ENCODE data around the gene FAM217B. TPM values are rescaled to one million over a fixed set of nuclear protein-coding genes. Genes with fewer than 3 reads are reported as not detected.

Gene FAM217B
- total RNA-seq, 4 donors from 2014 or later: 9.0 to 34.3 (median 12.3) TPM

DNA sequence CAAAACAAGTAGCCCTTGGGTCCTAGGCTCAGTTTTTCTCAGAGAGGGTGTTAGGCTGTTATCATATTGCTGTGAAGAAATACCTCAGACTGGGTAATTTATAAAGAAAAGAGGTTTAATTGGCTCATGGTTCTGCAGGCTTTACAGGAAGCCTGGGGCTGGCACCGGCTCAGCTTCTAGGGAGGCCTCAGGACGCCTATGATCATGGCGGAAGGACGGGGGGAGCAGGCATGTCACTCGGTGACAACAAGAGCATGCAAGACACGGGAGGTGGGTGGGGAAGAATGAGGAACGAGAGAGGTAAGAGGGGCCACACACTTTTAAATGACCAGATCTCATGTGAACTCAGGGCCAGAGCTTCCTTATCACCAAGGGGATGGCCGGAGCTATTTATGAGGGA is 45.0 kb downstream of the FAM217B start:
- Histone ChIP-seq H3K9me3 (no peaks in the 10 kb centered on the region), H3K4me1 (no peaks in the 10 kb centered on the region), H3K36me3 (peaks cover 0 to 14% (median 0%) of the 10 kb centered on the region in 3 donors), H3K4me3 (no peak overlapping the region), H3K27me3 (no peaks in the 10 kb centered on the region), H3K27ac (no peak overlapping the region)
- WGBS, 2 donors: 86% methylated on average over 8 of the region's 8 CpGs
- TF ChIP-seq, protein P1, sequence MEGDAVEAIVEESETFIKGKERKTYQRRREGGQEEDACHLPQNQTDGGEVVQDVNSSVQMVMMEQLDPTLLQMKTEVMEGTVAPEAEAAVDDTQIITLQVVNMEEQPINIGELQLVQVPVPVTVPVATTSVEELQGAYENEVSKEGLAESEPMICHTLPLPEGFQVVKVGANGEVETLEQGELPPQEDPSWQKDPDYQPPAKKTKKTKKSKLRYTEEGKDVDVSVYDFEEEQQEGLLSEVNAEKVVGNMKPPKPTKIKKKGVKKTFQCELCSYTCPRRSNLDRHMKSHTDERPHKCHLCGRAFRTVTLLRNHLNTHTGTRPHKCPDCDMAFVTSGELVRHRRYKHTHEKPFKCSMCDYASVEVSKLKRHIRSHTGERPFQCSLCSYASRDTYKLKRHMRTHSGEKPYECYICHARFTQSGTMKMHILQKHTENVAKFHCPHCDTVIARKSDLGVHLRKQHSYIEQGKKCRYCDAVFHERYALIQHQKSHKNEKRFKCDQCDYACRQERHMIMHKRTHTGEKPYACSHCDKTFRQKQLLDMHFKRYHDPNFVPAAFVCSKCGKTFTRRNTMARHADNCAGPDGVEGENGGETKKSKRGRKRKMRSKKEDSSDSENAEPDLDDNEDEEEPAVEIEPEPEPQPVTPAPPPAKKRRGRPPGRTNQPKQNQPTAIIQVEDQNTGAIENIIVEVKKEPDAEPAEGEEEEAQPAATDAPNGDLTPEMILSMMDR (IDR thresholded peaks at IDR 0.05): no peak
- TF ChIP-seq EP300 (IDR thresholded peaks at IDR 0.05): no peak
- no peak for TF ChIP-seq POLR2A (IDR thresholded peaks at IDR 0.05)
- DNase-seq (ENCODE audit: low spot score in 2 of 2): no peak

DNA sequence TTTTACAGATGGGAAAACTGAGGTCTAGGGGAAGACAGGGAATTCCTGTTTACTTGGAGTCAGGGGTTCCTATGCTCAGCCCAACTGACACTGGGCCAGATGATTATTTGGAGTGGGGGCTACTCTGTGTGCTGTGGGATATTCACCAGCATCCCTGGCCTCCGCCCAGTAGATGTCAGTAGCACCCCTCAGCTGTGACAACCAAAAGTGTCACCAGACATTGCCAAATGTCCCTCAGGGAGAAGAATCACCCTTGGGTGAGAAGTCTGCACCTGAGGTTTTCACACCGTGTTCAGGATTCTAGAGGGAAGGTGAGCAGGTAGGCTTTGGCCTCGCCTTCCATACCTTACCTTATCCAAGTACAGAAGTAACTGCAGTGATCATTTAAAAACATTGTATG is 45.7 kb downstream of the FAM217B start:
- TF ChIP-seq, protein P1 (IDR thresholded peaks at IDR 0.05): no peak
- TF ChIP-seq POLR2A (IDR thresholded peaks at IDR 0.05) (no peak), EP300 (IDR thresholded peaks at IDR 0.05) (no peak)
- Histone ChIP-seq H3K27me3 (no peaks in the 10 kb centered on the region), H3K9me3 (no peaks in the 10 kb centered on the region), H3K27ac (no peak overlapping the region), H3K4me1 (no peaks in the 10 kb centered on the region), H3K36me3 (peaks cover 0 to 15% (median 0%) of the 10 kb centered on the region in 3 donors), H3K4me3 (no peak overlapping the region)
- no peak for DNase-seq (ENCODE audit: low spot score in 2 of 2)
- 95 to 97% methylated on average over 3 of the region's 3 CpGs for WGBS, 2 donors

DNA sequence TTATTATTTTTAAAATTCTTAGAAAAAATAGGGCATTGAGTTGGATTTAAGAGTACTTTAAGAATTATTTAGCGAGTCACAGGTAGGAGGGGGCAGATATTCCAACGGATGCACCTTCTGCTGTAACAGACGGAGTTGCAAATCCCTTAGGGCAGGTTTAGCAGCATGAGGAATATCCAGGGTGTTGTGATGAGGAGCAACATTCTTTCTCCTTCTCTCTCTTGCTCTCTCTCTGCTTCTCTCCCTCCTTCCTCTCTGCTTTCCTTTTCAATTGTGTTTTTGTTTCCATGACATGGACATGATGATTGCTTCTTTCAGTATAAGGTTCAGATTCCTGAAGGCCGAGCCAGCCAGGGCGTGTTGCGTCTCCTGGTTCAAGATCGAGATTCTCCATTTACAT is 46.9 kb downstream of the FAM217B start:
- WGBS, 2 donors: 69 to 76% methylated on average over 7 of the region's 7 CpGs
- no peak overlapping the region for H3K4me3 ChIP-seq
- H3K9me3 ChIP-seq: no peaks in the 10 kb centered on the region
- no peaks in the 10 kb centered on the region for H3K27me3 ChIP-seq
- TF ChIP-seq POLR2A (IDR thresholded peaks at IDR 0.05) (no peak), EP300 (IDR thresholded peaks at IDR 0.05) (no peak)
- TF ChIP-seq, protein P1 (IDR thresholded peaks at IDR 0.05): no peak
- H3K4me1 ChIP-seq: no peaks in the 10 kb centered on the region
- DNase-seq (ENCODE audit: low spot score in 2 of 2): no peak
- H3K27ac ChIP-seq: no peak overlapping the region
- H3K36me3 ChIP-seq: peaks cover 0 to 20% (median 0%) of the 10 kb centered on the region in 3 donors

DNA sequence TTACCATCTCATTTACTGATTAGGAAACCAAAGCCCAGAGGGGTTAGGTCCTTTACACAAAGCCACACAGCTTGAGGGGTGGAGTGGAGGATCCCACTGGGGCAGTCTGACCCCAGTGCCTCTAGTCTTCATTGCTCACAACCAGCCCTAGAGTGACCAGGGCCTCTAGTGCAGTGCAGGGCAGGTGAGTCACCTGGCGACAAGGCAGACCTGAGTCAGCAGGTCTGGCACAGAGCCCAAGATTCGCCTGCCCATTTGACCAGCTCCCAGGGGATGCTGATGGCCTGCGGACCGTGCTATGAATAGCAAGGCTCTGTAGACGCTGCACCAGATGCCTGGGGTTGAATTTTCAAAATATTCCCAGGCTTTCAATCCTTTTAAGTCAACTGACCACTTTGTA is 48.0 kb downstream of the FAM217B start:
- WGBS, 2 donors: 49 to 59% methylated on average over 4 to 5 of the region's 5 CpGs
- no peaks in the 10 kb centered on the region for H3K9me3 ChIP-seq
- peaks cover 0 to 20% (median 0%) of the 10 kb centered on the region in 3 donors for H3K36me3 ChIP-seq
- no peak overlapping the region for H3K27ac ChIP-seq
- no peak overlapping the region for H3K4me3 ChIP-seq
- no peak for TF ChIP-seq POLR2A (IDR thresholded peaks at IDR 0.05)
- TF ChIP-seq EP300 (IDR thresholded peaks at IDR 0.05): no peak
- TF ChIP-seq, protein P1 (IDR thresholded peaks at IDR 0.05): no peak
- no peaks in the 10 kb centered on the region for H3K4me1 ChIP-seq
- H3K27me3 ChIP-seq: no peaks in the 10 kb centered on the region
- no peak for DNase-seq (ENCODE audit: low spot score in 2 of 2)

DNA sequence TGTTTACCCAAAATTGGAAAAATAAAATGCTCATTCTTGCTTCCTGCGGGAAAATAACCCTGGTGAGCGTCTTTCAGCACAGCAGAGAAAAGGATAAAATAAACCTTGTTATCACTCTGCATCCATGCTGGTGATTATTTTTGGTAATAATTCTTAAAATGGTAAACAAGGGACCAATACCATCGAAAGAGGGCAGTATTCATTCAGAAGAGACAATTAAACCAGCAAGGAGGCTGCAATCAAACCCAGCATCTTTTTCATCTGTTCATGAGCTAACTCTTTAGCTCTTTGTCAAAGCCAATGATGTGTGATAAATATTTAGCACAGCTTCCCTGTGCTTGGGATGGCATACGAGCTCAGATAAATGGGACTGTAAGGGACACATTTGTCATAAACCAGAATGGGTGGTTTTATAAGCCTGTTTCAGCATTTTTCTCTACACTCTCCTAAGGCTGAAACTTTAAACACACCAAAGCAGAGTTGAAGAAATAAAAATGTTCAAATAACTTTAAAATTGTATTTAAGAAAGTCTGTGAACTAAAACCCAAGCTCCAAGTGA is 52.4 kb downstream of the FAM217B start:
- peaks cover 0 to 3% (median 0%) of the 10 kb centered on the region in 4 donors for H3K4me1 ChIP-seq
- no peaks in the 10 kb centered on the region for H3K27me3 ChIP-seq
- H3K36me3 ChIP-seq: peaks cover 0 to 27% (median 0%) of the 10 kb centered on the region in 3 donors
- no peak overlapping the region for H3K27ac ChIP-seq
- H3K4me3 ChIP-seq: no peak overlapping the region
- no peak for DNase-seq (ENCODE audit: low spot score in 2 of 2)
- TF ChIP-seq POLR2A (IDR thresholded peaks at IDR 0.05): no peak
- H3K9me3 ChIP-seq: no peaks in the 10 kb centered on the region
- 66 to 68% methylated on average over 4 of the region's 4 CpGs for WGBS, 2 donors
